HG02938 (cell line): Measurements from ENCODE around the gene LRRFIP1.
A peak's percentile ranks its signal among the peaks of the same experiment; 100 is the strongest.
"Not testable (repeated sequence)": the region's sequence is repeated elsewhere in the genome, so short reads cannot be mapped to it uniquely, and the experiment has no call there.

Experiments
- ATAC-seq: cut with Tn5 transposase; IDR thresholded peaks from one replicate; pipeline ENCODE4 v1.9.1; 2021; ENCODE audit warnings: mild to moderate bottlenecking, moderate library complexity; ENCODE audit not compliant: unreplicated experiment

Gene LRRFIP1

DNA sequence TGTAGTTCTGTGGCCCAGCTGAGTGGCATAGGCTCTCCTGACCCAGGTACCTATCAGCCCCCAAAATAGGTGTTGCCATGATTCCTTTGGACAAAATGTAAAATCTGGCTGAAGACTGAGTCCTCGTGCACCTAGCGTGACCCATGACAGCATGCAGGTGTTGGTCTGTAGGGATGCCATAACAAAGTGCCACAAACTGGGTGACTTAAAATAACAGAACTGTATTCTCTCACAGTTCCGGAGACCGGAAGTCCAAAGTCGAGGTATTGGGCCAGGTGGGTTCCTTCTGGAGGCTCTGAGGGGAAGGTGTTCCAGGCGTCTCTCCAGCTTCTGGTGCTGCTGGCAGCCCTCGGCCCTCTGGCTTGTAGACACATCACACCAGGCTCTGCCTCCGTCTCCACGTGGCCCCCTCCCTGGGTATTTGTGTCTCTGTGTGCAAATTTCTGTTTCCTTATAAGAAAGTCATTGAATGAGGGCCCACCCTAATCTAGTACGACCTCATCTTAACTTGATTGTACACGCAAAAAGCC lies 34.5 kb downstream of the LRRFIP1 start:
- ATAC-seq = no peak

DNA sequence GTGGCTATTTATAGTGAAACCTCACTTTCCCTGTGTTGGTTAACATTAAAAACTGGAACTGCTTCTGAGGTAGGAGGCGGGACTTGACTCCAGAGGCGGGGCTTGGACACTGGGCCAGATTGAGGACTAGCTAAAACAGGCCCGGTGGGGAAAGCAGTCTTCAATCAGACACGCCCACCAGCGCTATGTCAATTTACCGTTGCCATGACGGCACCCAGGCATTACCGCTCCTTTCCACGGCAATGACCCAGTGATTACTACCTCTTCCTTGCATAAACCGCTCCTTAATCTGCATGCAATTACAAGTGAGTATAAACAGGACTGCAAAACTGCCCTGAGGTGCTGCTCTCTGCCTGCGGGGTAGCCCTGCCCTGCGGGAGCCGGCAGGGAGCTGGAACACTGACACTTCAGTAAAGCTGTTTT lies 35.3 kb downstream of the LRRFIP1 start:
- ATAC-seq = peak; percentile 75

DNA sequence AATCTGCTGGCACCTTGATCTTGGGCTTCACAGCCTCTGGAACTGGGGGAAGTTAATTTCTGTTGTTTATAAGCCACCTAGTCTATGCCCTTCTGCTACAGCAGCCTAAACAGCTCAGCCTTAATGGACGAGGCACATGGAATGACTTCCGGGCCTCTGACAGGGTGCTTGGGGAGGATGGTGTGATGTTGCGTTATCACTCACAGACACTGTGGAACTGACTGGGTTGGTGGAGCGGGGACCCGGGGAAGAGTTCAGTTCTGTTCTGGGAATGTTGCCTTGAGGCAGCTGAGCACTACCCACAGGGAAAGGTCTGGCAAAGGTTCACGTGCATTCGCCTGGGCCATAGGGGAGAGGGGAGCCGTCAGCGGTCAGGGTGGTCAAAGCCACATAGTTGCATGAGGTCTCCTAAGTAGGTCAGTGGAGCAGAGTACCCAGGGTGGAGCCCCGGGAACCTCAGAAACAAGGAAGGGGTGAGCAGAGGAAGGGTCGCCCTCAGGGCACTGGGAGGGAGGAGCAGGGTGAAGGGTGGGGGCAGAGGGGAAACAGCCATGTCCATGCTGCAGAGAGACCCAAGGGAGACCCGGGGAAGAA lies 36.2 kb downstream of the LRRFIP1 start:
- no peak for ATAC-seq

DNA sequence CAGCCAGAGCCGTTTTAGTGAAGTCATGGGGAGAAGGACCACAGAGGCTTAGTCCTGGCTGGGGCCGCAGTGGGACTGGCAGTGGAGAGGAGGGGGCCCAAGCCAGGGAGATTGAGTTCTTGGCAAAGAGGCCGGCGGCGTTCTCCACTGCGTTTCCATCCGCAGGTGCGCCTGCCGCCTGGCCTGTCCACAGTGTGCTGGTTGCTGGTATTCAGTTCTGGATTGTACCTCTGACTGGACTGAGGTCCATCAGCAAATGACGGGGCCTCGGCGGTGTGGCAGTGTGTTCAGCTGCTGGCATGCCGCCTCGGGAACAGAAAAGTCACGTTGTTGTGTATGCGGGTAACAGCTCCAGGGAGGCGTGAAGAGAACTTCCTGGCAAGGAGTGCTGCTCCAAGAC lies 36.8 kb downstream of the LRRFIP1 start:
- no peak for ATAC-seq

DNA sequence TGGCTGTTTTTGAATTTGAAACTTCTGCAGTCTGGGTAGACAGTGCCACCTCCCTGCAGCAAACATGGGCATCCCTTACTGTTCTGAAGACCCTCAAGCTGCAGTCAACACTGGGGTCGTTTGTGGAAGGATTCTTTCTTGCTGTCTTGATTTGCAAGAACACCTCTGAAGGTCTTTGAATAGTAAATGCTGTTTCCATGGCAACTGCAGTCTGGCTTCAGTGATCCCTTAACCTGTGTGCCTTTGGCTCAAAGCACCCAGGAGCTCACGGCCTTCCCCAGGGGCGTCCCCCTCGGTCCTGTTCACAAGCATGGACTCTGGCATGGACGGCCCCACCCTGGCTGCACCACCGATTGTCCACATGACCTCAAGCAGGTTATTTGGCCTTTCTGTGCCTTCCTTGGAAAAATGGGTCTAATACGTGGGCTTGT lies 38.3 kb downstream of the LRRFIP1 start:
- ATAC-seq = no peak

DNA sequence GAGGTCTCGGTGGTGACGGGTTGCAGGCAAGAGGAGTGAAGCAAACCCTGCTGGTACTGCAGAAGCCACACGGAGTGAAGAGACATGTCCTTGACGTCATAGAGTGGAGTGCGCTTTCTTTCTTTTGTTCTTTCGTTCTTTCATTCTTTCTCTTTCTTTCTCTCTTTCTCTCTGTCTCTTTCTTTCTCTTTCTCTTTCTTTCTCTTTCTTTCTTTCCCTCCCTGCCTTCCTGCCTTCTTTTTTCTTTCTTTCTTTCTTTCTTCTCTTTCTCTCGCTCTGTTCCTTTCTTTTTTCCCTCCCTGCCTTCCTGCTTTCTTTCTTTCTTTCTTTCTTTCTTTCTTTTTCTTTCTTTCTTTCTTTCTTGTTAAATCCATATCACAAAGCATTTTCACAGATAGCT lies 39.2 kb downstream of the LRRFIP1 start:
- ATAC-seq = no peak

DNA sequence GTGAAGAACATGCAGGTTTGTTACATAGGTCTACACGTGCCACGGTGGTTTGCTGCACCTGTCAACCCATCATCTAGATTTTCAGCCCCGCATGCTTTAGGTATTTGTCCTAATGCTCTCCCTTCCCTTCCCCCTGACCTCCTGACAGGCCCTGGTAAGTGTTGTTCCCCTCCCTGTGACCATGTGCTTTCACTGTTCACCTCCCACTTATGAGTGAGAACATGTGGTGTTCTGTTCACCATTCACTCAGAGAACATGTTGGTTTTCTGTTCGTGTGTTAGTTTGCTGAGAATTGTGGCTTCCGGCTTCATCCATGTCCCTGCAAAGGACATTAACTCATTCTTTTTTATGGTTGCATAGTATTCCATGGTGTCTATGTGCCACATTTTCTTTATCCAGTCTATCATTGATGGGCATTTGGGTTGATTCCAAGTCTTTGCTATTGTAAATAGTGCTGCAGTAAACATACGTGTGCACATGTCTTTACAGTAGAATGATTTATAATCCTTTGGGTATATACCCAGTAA lies 39.7 kb downstream of the LRRFIP1 start:
- ATAC-seq = not testable (repeated sequence)

DNA sequence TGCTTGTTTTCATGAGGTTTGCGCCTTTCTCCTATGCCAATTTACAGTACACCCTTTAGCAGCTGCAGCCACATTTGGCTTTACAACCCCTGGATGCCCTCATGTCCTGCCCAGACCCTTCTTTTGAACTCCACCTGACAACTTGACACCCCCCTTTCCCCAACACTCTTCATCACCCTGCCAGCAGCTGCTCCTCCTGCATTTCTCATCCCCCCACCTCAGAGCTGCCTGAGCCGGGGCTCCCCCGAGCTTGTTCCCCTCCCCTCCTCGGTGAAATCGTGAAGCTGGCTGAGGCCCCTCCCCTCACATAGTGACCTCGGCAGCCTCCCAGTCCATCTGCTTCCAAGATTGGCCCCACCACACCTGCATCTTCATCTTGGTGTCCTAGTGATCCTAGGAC lies 40.5 kb downstream of the LRRFIP1 start:
- no peak for ATAC-seq

DNA sequence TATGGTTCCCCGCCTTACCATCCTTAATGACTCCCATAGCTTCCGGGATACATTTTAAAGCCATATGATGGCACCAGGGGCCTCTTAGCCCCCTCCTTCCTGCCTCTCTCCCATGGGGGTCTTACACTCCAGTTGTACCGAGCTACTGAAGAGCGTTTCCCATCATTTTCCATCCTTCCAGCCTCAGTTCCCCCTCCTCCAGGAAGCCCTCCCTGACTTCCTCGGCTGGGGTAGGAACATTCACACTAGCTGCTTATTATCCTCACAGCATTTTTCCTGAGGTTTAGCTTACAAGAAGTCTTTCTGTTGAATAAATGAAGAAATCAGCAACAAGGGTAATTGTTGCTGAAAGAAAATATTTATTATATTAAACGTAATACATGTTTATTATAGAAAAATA lies 41.1 kb downstream of the LRRFIP1 start:
- no peak for ATAC-seq

DNA sequence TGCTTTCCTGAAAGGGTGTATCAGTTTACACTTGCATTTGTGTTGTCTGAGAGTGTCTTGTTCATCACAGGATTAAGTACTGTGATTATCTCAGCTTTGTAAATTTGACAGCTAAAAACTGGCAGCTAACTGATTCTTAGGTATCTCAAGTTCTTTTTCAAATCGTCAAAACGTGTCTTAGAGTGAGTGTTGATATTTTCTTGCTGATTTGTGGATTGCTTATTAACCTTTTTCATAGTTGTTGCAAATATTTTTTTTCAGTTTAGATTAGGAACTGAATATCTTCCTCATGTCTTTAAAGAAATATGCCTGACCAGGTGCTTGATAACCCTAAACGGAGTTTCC lies 41.9 kb downstream of the LRRFIP1 start:
- no peak for ATAC-seq

DNA sequence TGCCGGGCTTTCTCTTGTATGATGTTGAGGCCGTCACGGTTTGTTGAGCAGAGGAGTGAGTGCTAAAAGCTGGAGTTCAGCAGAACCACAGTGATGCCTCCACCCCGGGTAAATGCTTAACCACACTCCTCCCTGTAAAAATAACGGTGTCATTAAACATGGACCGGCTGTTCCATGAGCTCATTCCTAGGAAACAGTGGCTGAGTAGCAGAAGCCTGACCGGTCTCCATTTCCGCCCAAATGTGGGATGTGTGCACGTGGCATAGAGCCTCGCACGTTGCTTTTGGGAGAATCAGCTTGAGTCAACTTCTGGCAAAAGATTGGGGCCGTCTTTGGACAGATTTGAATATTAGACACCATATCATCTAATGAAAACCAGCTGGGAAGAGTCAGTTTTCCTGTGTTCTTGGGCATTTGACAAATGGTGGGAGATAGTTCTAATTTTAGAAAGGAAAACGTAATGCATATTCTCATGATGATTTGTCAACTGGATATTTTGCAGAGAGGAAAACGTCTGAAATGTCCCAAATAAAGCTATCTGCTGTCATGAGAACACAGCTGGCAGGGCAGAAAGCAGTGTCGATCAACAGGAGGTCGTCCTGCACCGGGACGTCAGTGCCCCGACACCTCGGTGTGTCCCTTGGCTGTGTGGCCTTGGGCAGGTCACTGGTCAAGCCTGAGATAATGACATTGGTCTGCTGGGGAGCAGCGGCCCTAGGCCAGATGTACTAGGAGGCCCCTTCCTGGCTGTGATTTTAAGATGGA lies 42.4 kb downstream of the LRRFIP1 start:
- peak; percentile 43 for ATAC-seq

DNA sequence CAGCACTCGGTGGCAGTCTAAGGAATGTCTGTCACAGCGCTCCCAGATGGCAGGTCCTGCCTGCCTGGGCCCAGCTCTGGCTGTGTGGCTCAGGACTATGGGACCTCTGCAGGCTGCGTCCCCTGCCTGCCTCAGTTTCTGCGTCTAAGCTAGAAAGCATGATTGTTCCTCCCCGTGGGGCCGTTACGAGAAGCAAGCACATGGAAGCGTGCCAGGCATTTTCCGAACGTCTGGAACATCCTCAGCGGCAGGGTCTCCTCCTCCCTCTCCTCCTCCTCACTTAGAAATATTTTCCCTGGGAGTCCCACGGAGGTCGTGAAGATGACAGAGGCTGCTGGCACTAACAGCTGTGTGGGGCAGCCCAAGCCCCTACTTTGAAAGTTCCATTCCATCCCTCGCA lies 43.3 kb downstream of the LRRFIP1 start:
- ATAC-seq = no peak

DNA sequence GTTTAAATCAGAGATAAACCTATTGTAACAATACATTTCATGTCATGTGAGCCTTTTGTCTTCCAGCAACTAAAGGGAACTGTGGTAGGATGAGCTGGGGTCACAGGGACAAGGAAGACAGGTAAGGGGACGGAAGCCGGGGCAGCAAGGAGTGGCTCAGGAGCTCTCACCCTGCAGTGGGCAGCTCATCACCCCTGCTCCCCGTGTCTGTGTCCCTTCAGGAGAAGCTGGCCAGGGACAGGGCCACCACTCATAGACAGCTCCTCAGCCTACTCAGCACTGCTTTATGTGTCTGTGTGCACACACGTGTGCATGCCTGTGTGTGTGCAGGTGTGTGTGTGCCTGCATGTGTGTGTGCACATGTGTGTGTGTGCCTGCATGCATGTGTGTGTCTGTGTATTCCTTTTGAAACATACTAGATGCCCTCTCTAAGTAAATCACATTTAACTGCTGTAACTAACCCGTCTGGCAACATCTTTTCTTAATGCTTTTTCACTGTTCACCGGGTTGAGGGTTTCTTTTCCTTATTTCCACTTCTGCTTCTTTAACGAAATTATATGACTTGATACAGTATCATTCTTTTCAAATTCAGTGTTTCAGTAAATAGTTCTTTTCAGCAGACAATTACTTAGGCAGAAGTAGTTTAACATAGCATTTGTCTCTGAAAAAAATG lies 44.2 kb downstream of the LRRFIP1 start:
- no peak for ATAC-seq

DNA sequence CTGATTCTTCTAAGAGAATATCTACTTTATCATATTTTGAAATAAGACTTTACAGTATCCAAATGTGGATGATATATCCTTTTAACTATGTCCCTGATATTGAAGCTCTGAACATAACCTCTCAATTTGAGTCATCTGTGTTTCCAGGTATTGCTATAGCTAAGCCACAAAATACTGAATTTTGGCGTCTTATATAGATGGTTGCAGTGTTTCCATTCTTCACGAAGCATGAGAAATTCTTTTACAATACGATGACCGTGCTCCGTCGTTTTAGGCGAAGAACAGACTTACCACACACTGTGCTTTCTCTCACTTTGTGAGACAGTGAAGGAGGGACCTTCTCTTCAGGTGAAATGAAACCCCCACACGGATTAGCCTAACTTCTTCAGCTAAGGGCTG lies 45.3 kb downstream of the LRRFIP1 start:
- ATAC-seq = no peak

DNA sequence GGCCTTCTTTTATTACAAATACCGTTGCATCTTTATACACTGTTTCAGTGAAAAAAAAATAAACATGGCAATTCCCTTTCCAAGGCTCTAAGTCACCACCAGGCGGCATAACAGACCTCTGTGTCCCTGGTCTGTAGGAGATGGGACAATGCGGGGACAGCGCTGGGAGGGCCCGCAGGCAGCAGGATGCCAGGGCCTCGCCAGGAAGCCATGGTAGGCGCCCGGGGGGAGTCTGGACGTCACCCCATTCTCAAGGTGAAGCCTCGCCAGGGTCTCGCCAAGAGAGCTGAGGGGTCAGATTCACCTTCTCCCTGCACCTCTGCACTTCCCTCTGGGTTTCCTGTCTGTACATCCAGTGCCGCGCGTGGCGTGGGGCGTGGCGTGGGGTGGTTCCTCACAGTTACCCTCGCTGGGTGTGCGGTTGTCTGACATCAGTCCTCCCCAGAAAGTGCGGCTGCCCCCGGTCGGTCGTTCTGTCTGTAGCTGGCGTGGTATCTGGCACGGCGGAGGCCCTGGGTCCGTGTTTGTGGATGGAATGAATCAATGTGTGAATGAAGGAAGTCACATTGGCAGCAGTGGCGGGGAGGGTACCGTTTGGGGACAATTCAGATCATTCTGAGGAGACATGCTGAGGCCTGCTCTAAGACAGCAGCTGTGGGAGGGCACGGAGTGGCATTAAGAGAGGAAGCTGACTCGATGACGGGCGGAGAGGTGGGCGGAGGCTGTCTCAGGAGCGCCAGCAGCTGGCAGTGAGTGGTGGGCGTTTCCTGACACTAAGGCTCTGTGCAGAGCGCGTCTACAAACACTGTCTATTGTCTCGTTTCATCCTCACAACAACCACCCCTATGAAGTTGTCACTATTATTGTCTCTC lies 46.0 kb downstream of the LRRFIP1 start:
- no peak for ATAC-seq

DNA sequence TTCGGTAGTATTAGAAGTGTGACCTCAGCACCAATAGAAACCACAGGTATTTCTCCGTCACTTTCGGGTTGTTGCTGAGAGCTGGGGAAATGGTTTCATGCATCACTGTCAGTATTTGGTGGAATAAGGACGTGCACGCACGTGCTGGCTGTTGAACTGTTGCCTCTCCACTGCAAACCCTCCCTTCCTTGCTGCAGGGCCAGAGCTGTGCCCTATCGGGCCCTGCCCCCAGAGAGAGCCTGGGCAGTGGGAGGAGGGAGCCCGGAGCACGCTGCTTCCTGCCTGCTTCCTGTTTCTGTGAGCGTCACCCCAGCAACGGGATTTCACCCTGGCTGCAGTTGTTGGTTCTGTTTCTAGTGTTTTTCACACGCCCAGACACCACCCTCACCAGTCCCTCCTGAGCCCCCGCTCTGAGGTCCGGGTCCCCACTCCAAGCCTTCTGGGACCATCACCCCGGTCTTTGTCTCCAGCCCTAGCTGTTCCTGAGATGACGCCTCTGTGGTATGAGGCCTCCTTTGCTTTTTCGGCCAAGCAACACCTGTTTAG lies 47.4 kb downstream of the LRRFIP1 start:
- ATAC-seq = peak; percentile 78

DNA sequence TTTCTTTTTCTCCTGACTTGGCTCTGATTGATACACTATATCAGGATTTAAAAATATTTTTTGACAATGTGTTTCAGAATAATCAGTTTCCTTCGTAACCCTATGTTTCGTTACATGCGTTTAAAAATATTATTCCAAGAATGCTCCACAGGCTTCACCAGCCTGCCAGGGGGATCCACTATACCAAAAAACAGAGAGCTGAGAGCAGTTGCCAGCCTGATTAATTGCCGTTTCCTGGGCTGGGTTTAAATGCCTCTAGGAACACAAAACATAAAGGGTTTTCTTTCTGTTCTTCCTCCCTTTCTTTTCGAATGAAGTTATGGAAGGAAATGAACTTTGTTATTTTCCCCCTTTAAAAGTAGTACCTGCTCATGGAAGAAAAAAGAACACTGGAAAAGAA lies 47.9 kb downstream of the LRRFIP1 start:
- no peak for ATAC-seq

DNA sequence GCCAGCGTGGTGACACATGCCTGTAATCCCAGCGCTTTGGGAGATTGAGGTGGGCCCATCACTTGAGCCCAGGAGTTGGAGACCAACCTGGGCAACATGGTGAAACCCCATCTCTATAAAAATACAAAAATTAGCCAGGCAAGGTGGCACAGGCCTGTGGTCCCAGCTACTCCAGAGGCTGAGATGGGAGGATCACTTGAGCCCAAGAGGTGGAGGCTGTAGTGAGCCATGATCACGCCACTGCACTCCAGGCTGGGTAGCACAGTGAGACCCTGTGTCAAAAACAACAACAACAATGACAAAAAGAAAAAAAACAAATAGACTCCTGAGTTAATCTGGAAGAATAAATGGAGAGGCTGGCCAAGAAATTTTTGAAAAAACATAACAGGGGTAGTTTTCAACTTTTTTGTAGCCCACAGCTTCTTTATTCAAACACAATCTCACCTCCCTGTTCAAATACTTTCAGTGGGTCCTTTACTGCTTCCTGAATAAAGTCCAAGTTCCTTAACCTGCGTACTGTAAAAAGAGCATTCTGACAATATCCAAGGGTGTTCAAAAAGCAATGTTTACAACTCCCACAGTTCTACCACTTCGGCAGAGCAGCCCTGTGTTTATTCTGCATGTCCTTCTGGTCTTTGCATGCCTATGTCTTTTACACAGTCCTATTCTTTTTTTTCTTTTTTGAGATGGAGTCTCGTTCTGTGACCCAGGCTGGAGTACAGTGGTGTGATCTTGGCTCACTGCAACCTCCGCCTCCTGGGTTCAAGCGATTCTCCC lies 53.5 kb downstream of the LRRFIP1 start:
- no peak for ATAC-seq

DNA sequence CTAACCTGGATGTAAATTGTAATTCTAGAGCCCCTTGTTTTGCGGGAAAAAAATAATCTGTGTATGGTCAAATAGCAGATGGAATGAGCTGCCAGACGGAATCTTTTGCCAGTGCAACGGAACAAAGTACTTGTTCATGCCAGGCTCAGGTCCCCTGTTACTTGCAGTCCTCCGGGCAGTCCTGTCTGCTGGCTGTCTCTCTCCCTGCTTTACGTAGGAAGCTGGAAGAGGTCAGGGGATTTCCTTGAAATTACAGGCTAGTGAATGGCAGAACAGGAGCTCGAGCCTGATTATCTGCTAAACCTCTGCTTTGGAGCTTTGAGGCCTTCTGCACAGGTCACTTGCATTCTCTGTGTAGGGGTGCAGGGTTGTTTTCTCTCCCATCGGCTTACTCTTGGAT lies 54.8 kb downstream of the LRRFIP1 start:
- ATAC-seq = no peak
